HepG2 (cell line): ENCODE results near the gene NFKBIA. TPM values are rescaled to one million over a fixed set of nuclear protein-coding genes. Genes with fewer than 3 reads are reported as not detected.

Experiments used
- ATAC-seq: fragments of 200-7000 bp; cut with Tn5 transposase; 3 replicates; pipeline ENCODE4 v1.9.1; 2020; ENCODE audit warnings: mild to moderate bottlenecking, moderate library complexity
- BruUV-seq: library from RNA; stranded (reverse); fragments of 400-500 nt; replicated peaks from 2 replicates; lab custom pipeline; 2021; lab: Mats Ljungman, UMichigan
- CTCF ChIA-PET: fragments of 300-600 bp; formaldehyde crosslinking; extraction: SDS; loops from one replicate; lab custom pipeline; 2021; ENCODE audit warnings: low total read pairs, inconsistent platforms, low intra/inter-chr PET ratio; lab: Yijun Ruan, JAX
- POLR2A ChIA-PET: fragments of 350-600 bp; sonication (Branson Sonifier 250); formaldehyde crosslinking; loops from one replicate; lab custom pipeline; 2020; ENCODE audit warnings: antibody characterized with exemption, inconsistent platforms; lab: Yijun Ruan, JAX
- DNase-seq: peaks from one replicate; pipeline ENCODE4 v3.0.0-alpha.2; 2015; ENCODE audit warnings: low spot score
- FAIRE-seq: peaks from 3 replicates; lab custom pipeline; 2011; peaks lifted over from hg19 to GRCh38; lab: Jason Lieb, UNC
- H2AFZ ChIP-seq: one replicate; pipeline ENCODE4 v1.6.1; 2011; ENCODE audit warnings: low read length, inconsistent platforms
- H3K27ac ChIP-seq: fragments of 300-600 bp; 3 replicates; pipeline ENCODE4 v1.8.0; 2011; ENCODE audit warnings: mixed run types, mild to moderate bottlenecking, mixed read lengths, low read length, inconsistent platforms; ENCODE audit not compliant: insufficient read depth; ENCODE audit errors: extremely low read length
- H3K27me3 ChIP-seq, 2 experiments: fragments of 200-600 bp in 1 of 2; 2 replicates in 1 of 2; 3 replicates in 1 of 2; pipeline versions ENCODE4 v1.6.0 to v1.8.0; 2011; ENCODE audit warnings: low read length in 2 of 2, mild to moderate bottlenecking in 2 of 2, moderate library complexity in 2 of 2, inconsistent platforms in 1 of 2; ENCODE audit not compliant: insufficient read depth in 2 of 2, control insufficient read depth in 1 of 2
- H3K36me3 ChIP-seq, 2 experiments: fragments of 200-600 bp in 1 of 2; replicated peaks in 1 of 2; 2 replicates in 1 of 2; 3 replicates in 1 of 2; pipeline versions ENCODE4 v1.5.1 to v1.8.0; 2011; ENCODE audit warnings: low read length in 2 of 2, inconsistent platforms in 1 of 2; ENCODE audit not compliant: insufficient read depth in 2 of 2, control insufficient read depth in 1 of 2
- H3K4me1 ChIP-seq: 2 replicates; pipeline ENCODE4 v1.5.1; 2012; ENCODE audit warnings: low read length, inconsistent platforms; ENCODE audit not compliant: insufficient read depth
- H3K4me2 ChIP-seq: 2 replicates; pipeline ENCODE4 v1.6.0; 2011; ENCODE audit warnings: low read depth, low read length, inconsistent platforms
- H3K4me3 ChIP-seq, 3 experiments: fragments of 200-600 bp in 1 of 3; sonication (generic), shearing (Covaris generic) in 1 of 3; replicated peaks in 1 of 3; 2 replicates each; pipeline ENCODE4 v1.5.1; 2011 to 2016; ENCODE audit warnings: low read length in 3 of 3, inconsistent platforms in 2 of 3, low read depth in 2 of 3, mild to moderate bottlenecking in 2 of 3, control low read depth in 1 of 3, mixed read lengths in 1 of 3; ENCODE audit not compliant: insufficient read depth in 1 of 3
- H3K79me2 ChIP-seq: one replicate; pipeline ENCODE4 v1.6.1; 2011; ENCODE audit warnings: low read length, inconsistent platforms; ENCODE audit not compliant: insufficient read depth
- H3K9ac ChIP-seq: 2 replicates; pipeline ENCODE4 v1.6.0; 2011; ENCODE audit warnings: mild to moderate bottlenecking, low read depth, low read length, inconsistent platforms; ENCODE audit not compliant: insufficient read depth
- H3K9me3 ChIP-seq: 2 replicates; pipeline ENCODE4 v1.5.1; 2012; ENCODE audit warnings: mild to moderate bottlenecking, low read length
- H4K20me1 ChIP-seq: 2 replicates; pipeline ENCODE4 v1.6.0; 2011; ENCODE audit warnings: inconsistent platforms, mild to moderate bottlenecking, low read length, moderate library complexity; ENCODE audit not compliant: insufficient read depth
- CENPX ChIP-seq: sonication (generic); formaldehyde crosslinking; IDR thresholded peaks from 2 replicates; pipeline ENCODE4 v1.9.0; 2021; ENCODE audit warnings: mild to moderate bottlenecking, missing genetic modification reagents, moderate library complexity
- HNF4G ChIP-seq, 2 experiments: sonication (generic) in 1 of 2; formaldehyde crosslinking in 1 of 2; IDR thresholded peaks; 2 replicates each; pipeline versions ENCODE4 v1.4.0 to v1.6.1; 2011 to 2020; ENCODE audit warnings: borderline replicate concordance in 2 of 2, low read depth in 2 of 2, mild to moderate bottlenecking in 2 of 2, low read length in 1 of 2, missing genetic modification reagents in 1 of 2, moderate library complexity in 1 of 2
- MATR3 ChIP-seq: sonication (generic); formaldehyde crosslinking; IDR thresholded peaks from 2 replicates; pipeline ENCODE4 v1.4.0; 2020; ENCODE audit warnings: missing genetic modification reagents
- MEIS1 ChIP-seq: sonication (generic); formaldehyde crosslinking; IDR thresholded peaks from 2 replicates; pipeline ENCODE4 v1.9.0; 2021; ENCODE audit warnings: mild to moderate bottlenecking, missing genetic modification reagents, moderate library complexity, borderline replicate concordance
- NCOR1 ChIP-seq: fragments of 200-600 bp; sonication (generic); IDR thresholded peaks from 2 replicates; pipeline ENCODE4 v1.7.0; 2017; ENCODE audit warnings: antibody characterized with exemption, low read length, borderline replicate concordance
- PAX8 ChIP-seq: sonication (generic); formaldehyde crosslinking; IDR thresholded peaks from 2 replicates; pipeline ENCODE4 v1.8.0; 2022; ENCODE audit warnings: mild to moderate bottlenecking, missing genetic modification reagents, borderline replicate concordance
- SMYD3 ChIP-seq: sonication (generic); formaldehyde crosslinking; IDR thresholded peaks from 2 replicates; pipeline ENCODE4 v1.8.1; 2023; ENCODE audit warnings: mild to moderate bottlenecking, missing genetic modification reagents
- SNAI1 ChIP-seq: sonication (generic); formaldehyde crosslinking; IDR thresholded peaks from 2 replicates; pipeline ENCODE4 v1.5.0; 2020; ENCODE audit warnings: mild to moderate bottlenecking, missing genetic modification reagents, borderline replicate concordance
- TCF12 ChIP-seq, 2 experiments: fragments of 450-650 bp in 1 of 2; sonication (generic) in 1 of 2; formaldehyde crosslinking in 1 of 2; IDR thresholded peaks; 2 replicates each; pipeline versions ENCODE4 v1.6.1 to v1.8.0; 2017 to 2022; ENCODE audit warnings: antibody characterized with exemption in 1 of 2, mild to moderate bottlenecking in 1 of 2, missing genetic modification reagents in 1 of 2, moderate library complexity in 1 of 2
- TFE3 ChIP-seq: IDR thresholded peaks from 2 replicates; pipeline ENCODE4 v1.6.1; 2016
- USF2 ChIP-seq, 2 experiments: sonication (generic) in 1 of 2; formaldehyde crosslinking in 1 of 2; IDR thresholded peaks; 2 replicates each; pipeline versions ENCODE4 v1.5.1 to v1.6.1; 2011 to 2020; ENCODE audit warnings: borderline replicate concordance in 1 of 2, low read depth in 1 of 2, low read length in 1 of 2, mild to moderate bottlenecking in 1 of 2, missing genetic modification reagents in 1 of 2, moderate library complexity in 1 of 2
- ZMYM3 ChIP-seq: sonication (generic); formaldehyde crosslinking; IDR thresholded peaks from 2 replicates; pipeline ENCODE4 v1.5.1; 2020; ENCODE audit warnings: mild to moderate bottlenecking, missing genetic modification reagents
- ZNF503 ChIP-seq: sonication (generic); formaldehyde crosslinking; IDR thresholded peaks from 2 replicates; pipeline ENCODE4 v1.4.0; 2020; ENCODE audit warnings: missing genetic modification reagents
- ZNF7 ChIP-seq: IDR thresholded peaks from 2 replicates; pipeline ENCODE4 v1.6.1; 2016; ENCODE audit warnings: missing biosample characterization, missing genetic modification reagents
- ZNF879 ChIP-seq: sonication (generic); formaldehyde crosslinking; IDR thresholded peaks from 2 replicates; pipeline ENCODE4 v1.8.1; 2023; ENCODE audit warnings: missing genetic modification reagents
- WGBS: methylation state at CpG from one replicate; pipeline ENCODE4 v1.1.6; 2017; ENCODE audit warnings: low lambda C conversion rate; 5-methylcytosine and 5-hydroxymethylcytosine counted together
- in situ Hi-C: cut with HindIII; loops from 2 replicates; pipeline ENCODE4 v1.10.0; 2017; ENCODE audit warnings: low pct_unique_long_range_greater_than_20kb; ENCODE audit not compliant: extremely low pct_ligation_motif_present
- intact Hi-C: fragments of 100-400 bp; cut with micrococcal nuclease; formaldehyde crosslinking; loops from one replicate; pipeline ENCODE4 v1.10.0; 2022; ENCODE audit not compliant: unreplicated experiment
- polyA plus RNA-seq, 8 experiments: library from polyadenylated mRNA; depleted of rRNA in 3 of 8; stranded (reverse) in 7 of 8; unstranded in 1 of 8; fragments of >200 nt; fragmentation: Illumina TruSeq in 4 of 8; extraction: Trizol in 4 of 8; gene quantifications; 2 replicates each; pipeline versions ENCODE4 v1.2.1 to v1.2.3, GENCODE V29; 2011 to 2016; ENCODE audit warnings: low read depth in 4 of 8, missing spikeins in 1 of 8, mixed read lengths in 1 of 8; ENCODE audit not compliant: insufficient read depth in 1 of 8
- total RNA-seq, 5 experiments: library from RNA; depleted of rRNA; stranded (reverse); fragments of >200 nt; fragmentation: Illumina TruSeq; extraction: Trizol; gene quantifications; 2 replicates each; pipeline ENCODE4 v1.2.3, GENCODE V29; 2016; ENCODE audit warnings: low read depth in 1 of 5

The NFKBIA gene
- total and polyA plus RNA-seq, 2 of the 13 experiments (the other 11 are each of a cell fraction or from before 2014, with no cell fraction given): 197 to 319 TPM

GRCh38 chr14:35398071-35398584 is 6.4 kb downstream of the NFKBIA start:
- in situ Hi-C loops (no loop called here), intact Hi-C loops (no loop called here)
- peaks cover 16 to 26% of the 10 kb centered on the region in 2 experiments for H3K36me3 ChIP-seq
- no TSS peak for BruUV-seq
- ChIA-PET POLR2A (interaction anchor here (0.6 to 11.4 kb wide), 16 partner anchors 9 to 352 kb away, joined by 3 to 473 read pairs (median 8); partner anchors contain the start of genes FAM177A1, PPP2R3C, PRORP and PSMA6), CTCF (no interaction called here)
- no peak overlapping the region; a peak in 1 of 6 replicates for H3K4me3 ChIP-seq
- H3K4me1 ChIP-seq: peaks cover 79% of the 10 kb centered on the region
- no peaks in the 10 kb centered on the region for H3K9me3 ChIP-seq
- peak overlapping the region; percentile 62 for H3K4me2 ChIP-seq
- H2AFZ ChIP-seq: no peak overlapping the region
- DNase-seq (no peak), ATAC-seq (peak; percentile 4), FAIRE-seq (no peak)
- 37% methylated on average over 4 of the region's 4 CpGs for WGBS
- no peak overlapping the region for H3K27ac ChIP-seq
- 0 out of 2 replicates have a peak overlapping the region, but pooled peaks have one; percentile 10 for H3K9ac ChIP-seq
- peaks cover 17% of the 10 kb centered on the region for H3K79me2 ChIP-seq
- no peaks in the 10 kb centered on the region for H3K27me3 ChIP-seq
- H4K20me1 ChIP-seq: peaks cover 22% of the 10 kb centered on the region
- no peak for TF ChIP-seq SMYD3 (CRISPR knock-in tag)
- TF ChIP-seq HNF4G (IDR thresholded peaks at IDR 0.05; ENCODE audit: borderline replicate concordance, low read depth, low read length): no peak
- no peak for TF ChIP-seq HNF4G (CRISPR knock-in tag; IDR thresholded peaks at IDR 0.05; ENCODE audit: borderline replicate concordance, low read depth)
- TF ChIP-seq PAX8: no peak
- TF ChIP-seq ZNF503 (CRISPR knock-in tag): no peak
- no peak for TF ChIP-seq ZNF879 (CRISPR knock-in tag)
- TF ChIP-seq CENPX (CRISPR knock-in tag): no peak
- TF ChIP-seq ZNF7 (CRISPR knock-in tag): 0 out of 2 replicates have a peak, but pooled peaks have one; percentile 33
- TF ChIP-seq MATR3 (CRISPR knock-in tag): no peak
- no peak for TF ChIP-seq USF2 (IDR thresholded peaks at IDR 0.05; ENCODE audit: low read depth, low read length)
- TF ChIP-seq USF2 (CRISPR knock-in tag; IDR thresholded peaks at IDR 0.05; ENCODE audit: borderline replicate concordance): no peak
- no peak for TF ChIP-seq TFE3 (CRISPR knock-in tag)
- TF ChIP-seq MEIS1 (CRISPR knock-in tag): no peak
- no peak for TF ChIP-seq ZMYM3 (CRISPR knock-in tag)
- TF ChIP-seq TCF12 (IDR thresholded peaks at IDR 0.05): no peak
- TF ChIP-seq TCF12 (CRISPR knock-in tag; IDR thresholded peaks at IDR 0.05): no peak
- peak; percentile 1; the same call in 1 of the 2 replicates for TF ChIP-seq NCOR1
- TF ChIP-seq SNAI1: 0 out of 2 replicates have a peak, but pooled peaks have one; percentile 46
